ENCODE measurements around the gene PTPN1.
"Not testable (repeated sequence)": the region's sequence is repeated elsewhere in the genome, so short reads cannot be mapped to it uniquely, and the experiment has no call there.

The PTPN1 gene

DNA sequence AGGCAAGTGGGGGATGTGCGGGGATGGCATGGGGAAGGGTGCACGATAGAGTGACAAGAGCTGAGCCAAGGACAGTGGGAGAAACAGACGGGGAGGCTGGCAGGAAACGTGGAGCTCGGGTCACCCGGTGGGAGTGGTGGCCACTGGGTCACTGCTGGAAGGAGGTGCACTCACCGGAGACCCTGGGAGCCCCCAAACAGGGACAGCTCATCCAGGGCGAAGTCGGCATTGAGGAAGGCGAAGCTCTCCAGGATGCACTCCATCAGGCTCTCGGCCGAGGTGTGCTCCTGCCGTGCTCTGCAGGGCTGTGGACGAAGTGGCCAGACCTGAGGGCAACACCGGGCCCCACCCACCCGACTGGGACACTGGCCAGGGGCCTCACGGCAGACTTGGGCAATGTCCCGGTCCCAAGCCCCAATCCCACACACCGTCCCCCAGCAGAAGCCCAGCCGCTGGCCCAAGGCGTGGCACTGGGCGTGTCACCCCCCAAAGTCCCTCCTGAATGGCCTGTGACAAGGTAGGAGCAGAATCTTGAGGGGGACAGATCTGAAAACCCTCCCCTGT is 87.3 kb downstream of the PTPN1 start:
- in situ Hi-C loops (cut with MboI; ENCODE audit: low pct_unique_long_range_greater_than_20kb, low sequenced_read_pairs, unreplicated experiment): no loop called here
- DNase-seq (ENCODE audit: low spot score): no peak
- no peak for TF ChIP-seq CTCF (IDR thresholded peaks at IDR 0.05; ENCODE audit: extremely low read depth, insufficient read depth, missing control alignments)

GRCh38 chr20:50598074-50598473 is 87.9 kb downstream of the PTPN1 start:
- no peak for TF ChIP-seq CTCF (IDR thresholded peaks at IDR 0.05; ENCODE audit: extremely low read depth, insufficient read depth, missing control alignments)
- DNase-seq (ENCODE audit: low spot score): no peak

DNA sequence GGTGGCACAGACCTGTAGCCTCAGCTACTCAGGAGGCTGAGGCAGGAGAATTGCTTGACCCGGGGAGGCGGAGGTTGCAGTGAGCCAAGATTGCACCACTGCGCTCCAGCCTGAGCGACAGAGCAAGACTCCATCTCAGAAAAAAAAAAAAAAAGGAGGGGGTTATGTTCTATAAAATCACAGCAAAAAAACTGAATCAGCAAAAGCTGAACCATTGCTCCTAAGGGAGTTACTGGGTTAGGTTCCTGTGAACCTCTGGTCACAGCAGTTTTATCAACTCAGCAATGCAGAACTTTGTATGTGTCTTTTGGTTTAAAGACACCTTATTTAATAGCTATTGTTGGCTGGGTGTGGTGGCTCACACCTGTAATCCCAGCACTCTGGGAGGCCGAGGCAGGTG is 88.6 kb downstream of the PTPN1 start:
- in situ Hi-C loops (cut with MboI; ENCODE audit: low pct_unique_long_range_greater_than_20kb, low sequenced_read_pairs, unreplicated experiment); DNase-seq (ENCODE audit: low spot score): not testable (repeated sequence)

More at GRCh38 chr20:50598074-50598473, 87.9 kb downstream of the PTPN1 start:
- in situ Hi-C loops (cut with MboI; ENCODE audit: low pct_unique_long_range_greater_than_20kb, low sequenced_read_pairs, unreplicated experiment): no loop called here

DNA sequence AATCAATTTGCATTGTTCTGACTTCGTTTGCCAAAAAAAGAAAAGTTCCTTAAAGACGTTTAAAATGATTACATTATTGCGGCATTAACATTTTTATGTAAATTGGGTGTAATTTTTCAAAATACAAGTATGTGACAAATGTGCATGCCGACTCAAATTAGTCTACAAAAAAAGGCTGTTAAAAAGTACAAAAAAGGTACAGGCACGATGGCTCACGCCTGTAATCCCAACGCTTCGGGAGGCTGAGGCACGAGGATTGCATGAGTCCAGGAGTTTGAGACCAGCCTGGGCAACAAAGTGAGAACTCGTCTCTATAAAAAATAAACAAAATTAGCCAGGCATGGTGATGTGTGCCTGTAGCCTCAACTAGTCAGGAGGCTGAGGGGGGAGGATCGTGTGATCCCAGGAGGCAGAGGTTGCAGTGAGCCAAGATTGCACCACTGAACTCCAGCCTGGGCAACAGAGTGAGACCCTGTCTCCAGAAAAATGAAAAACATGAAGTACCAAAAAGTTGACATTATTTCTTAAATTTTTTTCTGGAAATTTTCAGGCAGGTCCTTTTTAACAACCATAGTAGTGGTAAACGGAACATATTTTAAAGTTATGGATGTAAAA is 90.2 kb downstream of the PTPN1 start:
- in situ Hi-C loops (cut with MboI; ENCODE audit: low pct_unique_long_range_greater_than_20kb, low sequenced_read_pairs, unreplicated experiment): no loop called here
- TF ChIP-seq CTCF (IDR thresholded peaks at IDR 0.05; ENCODE audit: extremely low read depth, insufficient read depth, missing control alignments): no peak
- no peak for DNase-seq (ENCODE audit: low spot score)

DNA sequence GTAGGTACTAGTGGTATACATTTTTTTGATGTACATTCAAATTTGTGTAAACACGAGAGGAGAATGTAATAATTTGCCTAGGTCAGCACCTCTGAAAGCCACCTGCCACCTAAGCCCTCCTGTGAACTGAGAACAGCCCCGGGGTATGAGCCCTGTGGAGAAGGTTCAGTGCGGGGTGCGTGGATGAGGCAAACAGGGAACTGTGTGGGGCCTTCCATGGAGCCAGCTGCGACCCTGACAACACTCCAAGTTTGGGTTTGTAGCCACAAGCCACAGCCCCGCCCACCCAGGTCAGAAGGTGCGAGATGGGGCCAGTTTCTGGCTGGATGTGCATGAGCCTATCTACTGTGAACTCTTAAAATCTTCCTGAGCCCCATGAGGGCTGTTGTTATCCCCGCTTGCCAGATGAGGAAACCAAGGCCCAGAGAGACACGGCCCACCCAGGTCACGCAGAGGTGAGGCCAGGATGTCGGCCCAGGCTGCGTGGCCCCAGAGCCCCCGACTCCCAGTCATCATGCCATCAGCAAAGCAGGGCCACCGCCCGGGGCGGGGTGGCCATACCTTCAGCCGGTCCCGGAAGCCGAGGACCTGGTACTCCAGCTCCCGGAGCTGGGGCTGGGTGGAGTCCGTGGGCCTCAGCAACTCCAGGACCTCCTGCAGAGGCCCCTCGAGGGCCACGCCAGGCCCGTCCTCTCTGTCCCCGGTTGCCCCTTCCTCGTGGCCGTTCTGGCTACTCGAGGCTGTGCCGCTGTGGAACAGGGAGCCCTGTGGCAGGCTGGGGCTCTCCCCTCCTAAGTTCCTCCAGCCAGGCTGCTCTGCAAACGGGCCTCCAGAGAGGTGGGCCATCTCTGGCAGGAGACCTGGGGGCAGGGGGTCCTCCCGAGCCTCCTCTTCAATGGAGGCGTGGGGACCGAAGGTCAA is 91.6 kb downstream of the PTPN1 start:
- no peak for DNase-seq (ENCODE audit: low spot score)
- TF ChIP-seq CTCF (IDR thresholded peaks at IDR 0.05; ENCODE audit: extremely low read depth, insufficient read depth, missing control alignments): no peak
- in situ Hi-C loops (cut with MboI; ENCODE audit: low pct_unique_long_range_greater_than_20kb, low sequenced_read_pairs, unreplicated experiment): no loop called here

- TF ChIP-seq CTCF (IDR thresholded peaks at IDR 0.05; ENCODE audit: extremely low read depth, insufficient read depth, missing control alignments): no peak
- no peak for DNase-seq (ENCODE audit: low spot score)
- in situ Hi-C loops (cut with MboI; ENCODE audit: low pct_unique_long_range_greater_than_20kb, low sequenced_read_pairs, unreplicated experiment): no loop called here
Observed at GRCh38 chr20:50602432-50603088, 92.4 kb downstream of the PTPN1 start.
